Ishikawa (cell line): Measurements from ENCODE around the gene FBXL17.

ENCODE experiments used
- CEBPB ChIP-seq: IDR thresholded peaks from 2 replicates; pipeline ENCODE4 v1.6.1; 2012
- CREB1 ChIP-seq: IDR thresholded peaks from 2 replicates; pipeline ENCODE4 v1.6.1; 2012; ENCODE audit warnings: low read depth
- EGR1 ChIP-seq: IDR thresholded peaks from 2 replicates; pipeline ENCODE4 v1.6.1; 2012
- EP300 ChIP-seq: IDR thresholded peaks from 2 replicates; pipeline ENCODE4 v1.6.1; 2012; ENCODE audit warnings: borderline replicate concordance
- FOXM1 ChIP-seq: IDR thresholded peaks from 2 replicates; pipeline ENCODE4 v1.6.1; 2012; ENCODE audit warnings: low read depth, borderline replicate concordance
- MAX ChIP-seq: IDR thresholded peaks from 2 replicates; pipeline ENCODE4 v1.6.1; 2012
- NFIC ChIP-seq: IDR thresholded peaks from 2 replicates; pipeline ENCODE4 v1.6.1; 2012
- RAD21 ChIP-seq: IDR thresholded peaks from 2 replicates; pipeline ENCODE4 v1.6.1; 2012; ENCODE audit warnings: low read depth
- REST ChIP-seq: IDR thresholded peaks from 2 replicates; pipeline ENCODE4 v1.6.1; 2012; ENCODE audit warnings: low read depth, mild to moderate bottlenecking
- TAF1 ChIP-seq: IDR thresholded peaks from 2 replicates; pipeline ENCODE4 v1.6.1; 2012; ENCODE audit warnings: low read depth, mild to moderate bottlenecking
- TCF12 ChIP-seq: IDR thresholded peaks from 2 replicates; pipeline ENCODE4 v1.6.1; 2012; ENCODE audit warnings: low read depth
- TEAD4 ChIP-seq: IDR thresholded peaks from 2 replicates; pipeline ENCODE4 v1.6.1; 2012
- USF1 ChIP-seq: IDR thresholded peaks from 2 replicates; pipeline ENCODE4 v1.6.1; 2012
- YY1 ChIP-seq: IDR thresholded peaks from 2 replicates; pipeline ENCODE4 v1.6.1; 2012; ENCODE audit warnings: low read depth
- ZBTB7A ChIP-seq: IDR thresholded peaks from 2 replicates; pipeline ENCODE4 v1.6.1; 2012; ENCODE audit warnings: low read depth

Gene FBXL17

GRCh38 chr5:107815109-107815508, 566.8 kb downstream of the FBXL17 start:
- TF ChIP-seq TCF12 (no peak), TAF1 (no peak), CREB1 (no peak), NFIC (no peak), ZBTB7A (no peak), TEAD4 (no peak), EP300 (no peak), CEBPB (no peak), EGR1 (no peak), YY1 (no peak), USF1 (no peak), MAX (no peak), RAD21 (no peak), FOXM1 (no peak), REST (no peak)

GRCh38 chr5:107814183-107814827, 567.6 kb downstream of the FBXL17 start:
- TF ChIP-seq TAF1 (no peak), TCF12 (no peak), EGR1 (no peak), RAD21 (no peak), MAX (no peak), TEAD4 (no peak), FOXM1 (no peak), USF1 (no peak)

- TF ChIP-seq TCF12 (no peak), CREB1 (no peak), TAF1 (no peak), USF1 (no peak), FOXM1 (no peak)
Measured at GRCh38 chr5:107813559-107813958, 568.3 kb downstream of the FBXL17 start.

- TF ChIP-seq MAX (no peak), ZBTB7A (no peak), FOXM1 (no peak)
Measured at GRCh38 chr5:107812570-107813141, 569.2 kb downstream of the FBXL17 start.

- no peak for TF ChIP-seq CEBPB
- TF ChIP-seq NFIC = no peak
- no peak for TF ChIP-seq EGR1
- TF ChIP-seq YY1 = no peak
- no peak for TF ChIP-seq CREB1
- TF ChIP-seq FOXM1 = no peak
- no peak for TF ChIP-seq MAX
- no peak for TF ChIP-seq TCF12
- no peak for TF ChIP-seq REST
- no peak for TF ChIP-seq TAF1
- no peak for TF ChIP-seq USF1
- no peak for TF ChIP-seq ZBTB7A
- TF ChIP-seq EP300 = no peak
- no peak for TF ChIP-seq RAD21
- no peak for TF ChIP-seq TEAD4
Measured at GRCh38 chr5:107809201-107810034, 572.5 kb downstream of the FBXL17 start.
